ENCODE data around the gene KLK3.

The KLK3 gene

GRCh38 chr19:50827476-50827875, 27.2 kb upstream of the KLK3 start:
- Histone ChIP-seq H3K27ac (no peak overlapping the region), H3K27me3 (replicated peaks) (no peaks in the 10 kb centered on the region), H3K4me3 (ENCODE audit: low read depth, low read length) (no peak overlapping the region), H3K36me3 (replicated peaks) (no peaks in the 10 kb centered on the region)
- in situ Hi-C loops (cut with HindIII; ENCODE audit: low pct_ligation_motif_present, low sequenced_read_pairs), result no loop called here
- no peak for DNase-seq
- TF ChIP-seq, protein P1, sequence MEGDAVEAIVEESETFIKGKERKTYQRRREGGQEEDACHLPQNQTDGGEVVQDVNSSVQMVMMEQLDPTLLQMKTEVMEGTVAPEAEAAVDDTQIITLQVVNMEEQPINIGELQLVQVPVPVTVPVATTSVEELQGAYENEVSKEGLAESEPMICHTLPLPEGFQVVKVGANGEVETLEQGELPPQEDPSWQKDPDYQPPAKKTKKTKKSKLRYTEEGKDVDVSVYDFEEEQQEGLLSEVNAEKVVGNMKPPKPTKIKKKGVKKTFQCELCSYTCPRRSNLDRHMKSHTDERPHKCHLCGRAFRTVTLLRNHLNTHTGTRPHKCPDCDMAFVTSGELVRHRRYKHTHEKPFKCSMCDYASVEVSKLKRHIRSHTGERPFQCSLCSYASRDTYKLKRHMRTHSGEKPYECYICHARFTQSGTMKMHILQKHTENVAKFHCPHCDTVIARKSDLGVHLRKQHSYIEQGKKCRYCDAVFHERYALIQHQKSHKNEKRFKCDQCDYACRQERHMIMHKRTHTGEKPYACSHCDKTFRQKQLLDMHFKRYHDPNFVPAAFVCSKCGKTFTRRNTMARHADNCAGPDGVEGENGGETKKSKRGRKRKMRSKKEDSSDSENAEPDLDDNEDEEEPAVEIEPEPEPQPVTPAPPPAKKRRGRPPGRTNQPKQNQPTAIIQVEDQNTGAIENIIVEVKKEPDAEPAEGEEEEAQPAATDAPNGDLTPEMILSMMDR (IDR thresholded peaks at IDR 0.05; ENCODE audit: low read depth, low read length, missing control alignments), result no peak

DNA sequence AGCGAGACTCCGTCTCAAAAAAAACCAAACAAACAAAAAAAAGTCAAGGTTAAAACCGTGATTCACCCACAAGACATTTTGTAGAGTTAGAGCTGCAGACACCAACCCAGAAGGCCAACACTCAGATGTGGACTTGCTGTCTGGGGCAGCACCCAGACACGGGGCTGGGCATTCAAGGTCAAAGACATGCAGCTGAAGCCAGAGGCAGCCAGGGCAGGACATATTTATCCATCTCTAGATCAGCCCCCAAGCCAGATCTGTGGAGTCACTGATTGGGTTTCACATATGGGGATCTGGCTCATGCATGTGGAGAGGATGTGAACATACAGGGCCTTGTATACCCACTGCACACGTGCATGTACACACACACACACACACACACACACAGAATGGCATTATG, 24.9 kb upstream of the KLK3 start:
- DNase-seq, result no peak
- Histone ChIP-seq H3K36me3 (replicated peaks) (no peaks in the 10 kb centered on the region), H3K27me3 (replicated peaks) (no peaks in the 10 kb centered on the region), H3K4me3 (ENCODE audit: low read depth, low read length) (no peak overlapping the region), H3K27ac (no peak overlapping the region)
- in situ Hi-C loops (cut with HindIII; ENCODE audit: low pct_ligation_motif_present, low sequenced_read_pairs), result no loop called here
- TF ChIP-seq, protein P1 (IDR thresholded peaks at IDR 0.05; ENCODE audit: low read depth, low read length, missing control alignments), result no peak

DNA sequence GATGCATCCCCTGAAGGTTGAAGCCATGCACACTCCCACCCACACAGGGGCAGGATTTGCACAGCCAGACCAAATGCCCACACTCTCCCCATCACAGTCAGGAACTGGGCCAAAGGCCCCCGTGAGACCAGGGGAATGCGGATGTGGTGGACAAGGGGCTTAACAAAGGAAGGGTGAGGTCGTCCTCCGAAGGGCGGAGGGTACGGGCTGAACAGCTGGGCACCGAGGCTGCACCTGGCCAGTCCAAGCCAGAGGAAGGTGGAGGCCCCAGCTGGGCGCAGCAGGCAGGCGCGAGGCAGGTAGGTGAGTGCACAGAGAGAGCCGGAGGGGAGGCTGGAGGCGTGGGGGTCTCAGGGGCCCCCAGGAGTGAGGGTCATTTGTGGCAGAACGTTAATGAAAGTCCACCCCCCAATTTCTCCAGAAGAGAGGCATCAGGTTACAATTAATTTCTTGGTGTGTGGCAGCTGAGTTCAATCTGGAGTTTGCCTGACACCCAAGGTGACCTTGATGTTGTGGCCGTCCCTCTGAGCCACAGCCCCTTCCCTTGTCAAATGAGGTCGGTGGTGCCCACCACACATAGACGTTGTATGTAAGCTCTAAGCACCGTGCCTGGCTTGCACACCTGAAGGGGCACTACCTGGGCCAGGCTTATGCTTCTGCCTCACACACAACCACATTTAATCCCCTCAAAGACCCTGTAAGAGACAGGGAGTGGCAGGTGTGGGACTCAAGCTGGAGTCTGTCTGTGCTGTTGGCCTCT, 24.3 kb upstream of the KLK3 start:
- in situ Hi-C loops (cut with HindIII; ENCODE audit: low pct_ligation_motif_present, low sequenced_read_pairs), result no loop called here
- TF ChIP-seq, protein P1 (IDR thresholded peaks at IDR 0.05; ENCODE audit: low read depth, low read length, missing control alignments), result no peak
- no peak overlapping the region for H3K4me3 ChIP-seq (ENCODE audit: low read depth, low read length)

GRCh38 chr19:50831026-50831396, 23.7 kb upstream of the KLK3 start:
- TF ChIP-seq, protein P1 (IDR thresholded peaks at IDR 0.05; ENCODE audit: low read depth, low read length, missing control alignments), result no peak
- no peak overlapping the region for H3K27ac ChIP-seq
- no peak overlapping the region for H3K4me3 ChIP-seq (ENCODE audit: low read depth, low read length)
- no peak for DNase-seq
- H3K27me3 ChIP-seq (replicated peaks), result no peaks in the 10 kb centered on the region
- in situ Hi-C loops (cut with HindIII; ENCODE audit: low pct_ligation_motif_present, low sequenced_read_pairs), result no loop called here
- no peaks in the 10 kb centered on the region for H3K36me3 ChIP-seq (replicated peaks)

More for the DNA sequence above, 24.3 kb upstream of the KLK3 start:
- Histone ChIP-seq H3K27me3 (replicated peaks) (no peaks in the 10 kb centered on the region), H3K36me3 (replicated peaks) (no peaks in the 10 kb centered on the region), H3K27ac (no peak overlapping the region)
- no peak for DNase-seq

DNA sequence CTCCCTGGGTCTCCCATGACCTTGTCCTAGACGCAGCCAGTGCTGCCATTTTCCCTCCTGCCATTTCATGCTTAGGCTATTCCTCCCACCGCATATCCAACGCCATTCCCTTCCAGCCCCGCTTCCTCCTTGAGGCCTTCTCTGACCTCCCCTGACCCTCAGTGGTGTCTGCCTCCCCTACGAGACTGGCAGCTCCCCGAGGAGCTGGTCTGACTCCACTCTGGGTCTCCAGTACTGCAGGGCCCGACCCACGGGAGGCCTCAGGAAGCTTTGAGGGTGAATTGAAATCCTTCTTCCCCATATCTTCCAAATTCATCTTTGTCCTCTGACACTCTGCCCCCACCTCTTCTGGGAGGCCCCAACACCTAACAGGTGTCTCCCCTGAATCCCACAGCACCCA, 22.0 kb upstream of the KLK3 start:
- no peaks in the 10 kb centered on the region for H3K36me3 ChIP-seq (replicated peaks)
- TF ChIP-seq, protein P1 (IDR thresholded peaks at IDR 0.05; ENCODE audit: low read depth, low read length, missing control alignments), result no peak
- H3K27me3 ChIP-seq (replicated peaks), result no peaks in the 10 kb centered on the region
- no peak overlapping the region for H3K27ac ChIP-seq
- in situ Hi-C loops (cut with HindIII; ENCODE audit: low pct_ligation_motif_present, low sequenced_read_pairs), result no loop called here
- H3K4me3 ChIP-seq (ENCODE audit: low read depth, low read length), result no peak overlapping the region
- no peak for DNase-seq

Measured in brain microvascular endothelial cell (primary cell).